DMS53 (cell line): ENCODE data around the gene NINL.
A peak's percentile ranks its signal among the peaks of the same experiment; 100 is the strongest.
"Not testable (repeated sequence)": the region's sequence is repeated elsewhere in the genome, so short reads cannot be mapped to it uniquely, and the experiment has no call there.

ENCODE experiments used
- DNase-seq: peaks from one replicate; lab custom pipeline; 2025; lab: John Stamatoyannopoulos, UW

NINL gene

GRCh38 chr20:25592135-25592852, 7.0 kb upstream of the NINL start:
- DNase-seq: no peak

GRCh38 chr20:25590778-25591177, 5.4 kb upstream of the NINL start:
- DNase-seq: not testable (repeated sequence)

GRCh38 chr20:25588491-25588890, 3.2 kb upstream of the NINL start:
- no peak for DNase-seq

- no peak for DNase-seq
Measured at GRCh38 chr20:25587536-25587935, 2.2 kb upstream of the NINL start.

- DNase-seq: peak; percentile 41
Measured at GRCh38 chr20:25586877-25587276, 1.5 kb upstream of the NINL start.

GRCh38 chr20:25583607-25584006, 1.7 kb downstream of the NINL start:
- not testable (repeated sequence) for DNase-seq

GRCh38 chr20:25580711-25581110, 4.6 kb downstream of the NINL start:
- DNase-seq: no peak

- no peak for DNase-seq
Measured at GRCh38 chr20:25579081-25579770, 6.1 kb downstream of the NINL start.

- no peak for DNase-seq
Measured at GRCh38 chr20:25576783-25577530, 8.4 kb downstream of the NINL start.

- DNase-seq: peak; percentile 41
Measured at GRCh38 chr20:25574411-25574810, 10.9 kb downstream of the NINL start.

GRCh38 chr20:25573288-25574251, 11.8 kb downstream of the NINL start:
- no peak for DNase-seq

- peak; percentile 81 for DNase-seq
Measured at GRCh38 chr20:25571817-25572216, 13.5 kb downstream of the NINL start.

- peak; percentile 47 for DNase-seq
Measured at GRCh38 chr20:25571240-25571639, 14.1 kb downstream of the NINL start.

GRCh38 chr20:25570148-25570530, 15.2 kb downstream of the NINL start:
- no peak for DNase-seq

- no peak for DNase-seq
Measured at GRCh38 chr20:25567286-25567685, 18.0 kb downstream of the NINL start.

GRCh38 chr20:25566821-25567220, 18.5 kb downstream of the NINL start:
- DNase-seq: no peak

GRCh38 chr20:25565578-25566157, 19.7 kb downstream of the NINL start:
- DNase-seq: no peak

- DNase-seq: no peak
Measured at GRCh38 chr20:25563876-25564275, 21.5 kb downstream of the NINL start.

GRCh38 chr20:25563362-25563761, 22.0 kb downstream of the NINL start:
- DNase-seq: no peak

- not testable (repeated sequence) for DNase-seq
Measured at GRCh38 chr20:25561771-25562170, 23.6 kb downstream of the NINL start.

- DNase-seq: peak; percentile 53
Measured at GRCh38 chr20:25553819-25554296, 31.5 kb downstream of the NINL start.
